ENCODE results near the gene MGAT3.
A peak's percentile ranks its signal among the peaks of the same experiment; 100 is the strongest.
"Not testable (repeated sequence)": the region's sequence is repeated elsewhere in the genome, so short reads cannot be mapped to it uniquely, and the experiment has no call there.

The MGAT3 gene

DNA sequence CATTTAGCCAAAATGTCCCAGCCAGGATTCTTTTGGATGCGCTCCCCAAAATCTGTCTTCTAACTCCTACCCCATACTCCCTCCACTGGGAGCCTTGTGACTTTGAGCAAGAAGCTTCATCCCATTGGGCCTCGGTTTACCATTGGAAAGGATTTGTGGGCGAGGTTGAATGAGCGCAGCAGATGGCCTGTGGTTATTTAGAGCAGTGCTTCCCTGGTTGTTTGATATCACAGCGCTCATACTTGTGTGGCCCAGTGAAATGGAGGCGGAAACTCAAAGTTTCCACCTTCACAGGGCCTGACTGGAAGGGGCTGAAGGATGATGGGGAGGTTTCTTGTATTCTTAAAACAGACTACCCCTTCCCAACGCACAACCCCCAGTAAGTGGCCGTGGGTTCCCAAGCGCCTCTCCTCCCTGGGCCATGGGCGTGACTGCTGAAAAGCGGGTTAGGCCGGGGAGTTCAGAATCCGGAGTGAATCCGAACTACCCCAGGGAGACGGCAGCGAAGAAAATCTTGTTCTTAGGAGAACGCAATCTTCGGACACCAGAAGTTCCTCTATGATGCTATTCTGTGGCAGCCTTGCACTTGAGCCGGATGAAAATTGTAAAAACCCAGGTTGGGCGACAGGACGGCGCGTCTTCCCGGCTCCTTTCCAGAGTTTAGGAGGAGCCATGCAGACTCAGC is 62.3 kb downstream of the MGAT3 start:
- DNase-seq, result peak in 1 of 2 experiments; percentile 17

DNA sequence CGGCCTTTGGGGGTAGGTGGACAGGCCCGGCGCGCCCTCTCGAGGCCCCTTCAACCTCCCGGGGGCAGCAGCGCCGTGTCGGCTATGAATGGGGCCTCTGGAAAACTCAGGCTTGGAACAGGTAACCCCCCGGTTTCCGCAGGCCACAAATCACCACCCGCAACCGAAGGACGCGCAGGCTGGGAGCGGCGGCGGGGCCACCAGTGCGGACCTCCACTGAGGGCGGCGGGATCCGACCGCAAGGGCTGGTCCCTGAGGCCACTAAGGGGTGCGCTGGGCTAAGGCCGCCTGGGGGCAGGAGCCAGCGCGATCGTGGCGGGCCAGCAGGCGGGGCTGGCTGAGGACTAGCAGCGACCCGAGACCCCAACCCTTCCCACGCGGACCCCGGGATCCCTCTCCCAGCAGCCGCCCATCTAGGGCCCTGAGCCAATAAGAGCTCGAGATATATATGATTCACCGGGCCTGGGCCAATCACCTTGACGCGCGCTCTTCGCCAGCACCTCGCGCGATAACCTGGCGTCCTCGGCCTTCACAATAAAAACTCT is 62.9 kb downstream of the MGAT3 start:
- peak; percentile 95 to 97 for DNase-seq

DNA sequence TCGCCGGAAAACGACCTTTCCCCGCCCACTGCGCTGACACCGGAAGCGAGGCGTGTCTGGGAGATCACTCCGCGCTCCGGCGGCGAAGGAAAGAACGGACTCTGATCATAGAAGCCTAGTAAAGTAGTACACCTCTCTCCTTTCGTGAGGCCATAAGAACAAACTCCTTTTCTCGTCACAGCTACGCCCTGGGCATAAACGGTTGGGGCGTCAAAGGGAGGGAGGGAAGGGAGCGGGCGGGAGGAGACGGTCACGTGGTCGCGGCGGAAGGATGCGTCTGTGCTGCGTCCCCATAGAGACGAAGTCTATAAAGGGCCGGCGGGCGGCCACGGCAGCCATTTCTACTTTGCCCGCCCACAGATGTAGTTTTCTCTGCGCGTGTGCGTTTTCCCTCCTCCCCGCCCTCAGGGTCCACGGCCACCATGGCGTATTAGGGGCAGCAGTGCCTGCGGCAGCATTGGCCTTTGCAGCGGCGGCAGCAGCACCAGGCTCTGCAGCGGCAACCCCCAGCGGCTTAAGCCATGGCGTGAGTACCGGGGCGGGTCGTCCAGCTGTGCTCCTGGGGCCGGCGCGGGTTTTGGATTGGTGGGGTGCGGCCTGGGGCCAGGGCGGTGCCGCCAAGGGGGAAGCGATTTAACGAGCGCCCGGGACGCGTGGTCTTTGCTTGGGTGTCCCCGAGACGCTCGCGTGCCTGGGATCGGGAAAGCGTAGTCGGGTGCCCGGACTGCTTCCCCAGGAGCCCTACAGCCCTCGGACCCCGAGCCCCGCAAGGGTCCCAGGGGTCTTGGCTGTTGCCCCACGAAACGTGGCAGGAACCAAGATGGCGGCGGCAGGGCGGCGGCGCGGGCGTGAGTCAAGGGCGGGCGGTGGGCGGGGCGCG is 63.7 kb downstream of the MGAT3 start, which contains the start of gene ATF4:
Gene ATF4 (plus strand): TSS at position 337 of the 880 bp plus-strand sequence. CDS start 884 bp downstream, outside the sequence.
- DNase-seq, result peak; percentile 76 to 88

DNA sequence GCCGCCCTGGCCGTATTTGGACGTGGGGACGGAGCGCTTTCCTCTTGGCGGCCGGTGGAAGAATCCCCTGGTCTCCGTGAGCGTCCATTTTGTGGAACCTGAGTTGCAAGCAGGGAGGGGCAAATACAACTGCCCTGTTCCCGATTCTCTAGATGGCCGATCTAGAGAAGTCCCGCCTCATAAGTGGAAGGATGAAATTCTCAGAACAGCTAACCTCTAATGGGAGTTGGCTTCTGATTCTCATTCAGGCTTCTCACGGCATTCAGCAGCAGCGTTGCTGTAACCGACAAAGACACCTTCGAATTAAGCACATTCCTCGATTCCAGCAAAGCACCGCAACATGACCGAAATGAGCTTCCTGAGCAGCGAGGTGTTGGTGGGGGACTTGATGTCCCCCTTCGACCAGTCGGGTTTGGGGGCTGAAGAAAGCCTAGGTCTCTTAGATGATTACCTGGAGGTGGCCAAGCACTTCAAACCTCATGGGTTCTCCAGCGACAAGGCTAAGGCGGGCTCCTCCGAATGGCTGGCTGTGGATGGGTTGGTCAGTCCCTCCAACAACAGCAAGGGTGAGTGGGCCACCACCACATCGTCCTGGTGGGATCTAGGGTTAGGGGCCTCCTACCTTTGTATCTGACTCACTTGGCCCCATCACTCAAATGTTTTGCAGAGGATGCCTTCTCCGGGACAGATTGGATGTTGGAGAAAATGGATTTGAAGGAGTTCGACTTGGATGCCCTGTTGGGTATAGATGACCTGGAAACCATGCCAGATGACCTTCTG is 64.5 kb downstream of the MGAT3 start:
- DNase-seq, result not testable (repeated sequence)

DNA sequence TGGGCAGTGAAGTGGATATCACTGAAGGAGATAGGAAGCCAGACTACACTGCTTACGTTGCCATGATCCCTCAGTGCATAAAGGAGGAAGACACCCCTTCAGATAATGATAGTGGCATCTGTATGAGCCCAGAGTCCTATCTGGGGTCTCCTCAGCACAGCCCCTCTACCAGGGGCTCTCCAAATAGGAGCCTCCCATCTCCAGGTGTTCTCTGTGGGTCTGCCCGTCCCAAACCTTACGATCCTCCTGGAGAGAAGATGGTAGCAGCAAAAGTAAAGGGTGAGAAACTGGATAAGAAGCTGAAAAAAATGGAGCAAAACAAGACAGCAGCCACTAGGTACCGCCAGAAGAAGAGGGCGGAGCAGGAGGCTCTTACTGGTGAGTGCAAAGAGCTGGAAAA is 65.3 kb downstream of the MGAT3 start:
- not testable (repeated sequence) for DNase-seq

DNA sequence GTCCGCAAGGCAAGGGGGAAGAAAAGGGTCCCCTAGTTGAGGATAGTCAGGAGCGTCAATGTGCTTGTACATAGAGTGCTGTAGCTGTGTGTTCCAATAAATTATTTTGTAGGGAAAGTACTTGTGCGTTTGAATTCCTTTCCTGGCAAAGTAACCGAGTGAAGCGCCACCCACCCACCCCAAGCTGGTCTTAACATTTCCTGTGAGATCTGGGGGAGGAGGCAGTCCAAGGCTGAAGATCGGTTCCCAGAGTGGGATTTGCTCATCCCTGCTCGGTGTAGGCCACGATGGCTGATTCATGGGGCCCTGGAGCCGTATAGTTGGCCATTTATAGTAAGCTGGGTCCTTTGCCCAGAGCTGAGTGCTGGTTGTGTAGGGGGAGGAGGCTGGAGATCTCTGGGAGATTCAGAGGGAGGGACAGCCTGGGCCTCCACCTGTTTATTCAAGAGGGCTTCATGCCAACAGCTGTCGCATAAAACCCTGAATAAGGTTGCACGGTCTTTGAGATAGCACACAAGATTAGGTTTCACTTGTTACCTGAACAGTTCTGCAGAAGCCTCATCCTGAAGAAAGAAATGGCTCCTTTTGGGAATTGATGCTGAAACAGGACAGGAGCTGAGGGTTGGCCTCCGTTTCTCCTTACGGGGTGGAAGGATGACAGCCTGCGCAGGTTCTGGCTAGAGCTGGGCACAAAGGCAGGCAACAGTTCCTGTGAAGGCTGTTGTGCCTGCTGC is 65.9 kb downstream of the MGAT3 start:
- DNase-seq, result peak; percentile 57 to 71

DNA sequence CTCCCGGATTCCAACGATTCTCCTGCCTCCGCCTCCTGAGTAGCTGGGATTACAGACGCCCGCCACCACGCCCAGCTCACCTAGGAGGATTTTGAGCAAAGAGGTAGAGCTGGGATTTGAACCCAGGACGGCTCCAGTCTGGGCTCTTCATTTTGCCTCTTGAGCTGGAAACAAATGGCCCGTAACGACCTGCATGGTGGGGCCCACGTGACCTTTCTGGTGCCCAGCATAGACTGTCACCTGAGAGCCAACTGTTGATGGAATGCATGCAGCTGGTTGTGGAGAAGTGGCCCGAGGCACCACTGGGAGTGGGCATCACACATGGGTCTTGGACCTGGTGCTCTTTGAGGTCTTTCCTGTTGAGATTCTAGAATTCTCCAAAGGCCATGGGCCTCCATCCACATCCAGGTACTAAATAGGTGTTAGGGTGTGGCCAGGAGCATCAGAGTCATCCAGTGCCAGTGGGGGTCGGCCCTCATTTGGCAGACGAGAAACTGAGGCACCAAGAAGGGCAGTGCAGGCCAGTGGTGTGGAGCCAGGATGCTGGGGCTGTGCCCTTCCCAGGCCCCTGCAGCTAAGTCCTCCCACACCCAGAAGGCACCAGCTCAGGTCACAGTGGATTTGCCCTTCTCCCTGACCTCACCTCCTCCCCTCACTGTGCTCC is 67.4 kb downstream of the MGAT3 start:
- DNase-seq, result no peak

DNA sequence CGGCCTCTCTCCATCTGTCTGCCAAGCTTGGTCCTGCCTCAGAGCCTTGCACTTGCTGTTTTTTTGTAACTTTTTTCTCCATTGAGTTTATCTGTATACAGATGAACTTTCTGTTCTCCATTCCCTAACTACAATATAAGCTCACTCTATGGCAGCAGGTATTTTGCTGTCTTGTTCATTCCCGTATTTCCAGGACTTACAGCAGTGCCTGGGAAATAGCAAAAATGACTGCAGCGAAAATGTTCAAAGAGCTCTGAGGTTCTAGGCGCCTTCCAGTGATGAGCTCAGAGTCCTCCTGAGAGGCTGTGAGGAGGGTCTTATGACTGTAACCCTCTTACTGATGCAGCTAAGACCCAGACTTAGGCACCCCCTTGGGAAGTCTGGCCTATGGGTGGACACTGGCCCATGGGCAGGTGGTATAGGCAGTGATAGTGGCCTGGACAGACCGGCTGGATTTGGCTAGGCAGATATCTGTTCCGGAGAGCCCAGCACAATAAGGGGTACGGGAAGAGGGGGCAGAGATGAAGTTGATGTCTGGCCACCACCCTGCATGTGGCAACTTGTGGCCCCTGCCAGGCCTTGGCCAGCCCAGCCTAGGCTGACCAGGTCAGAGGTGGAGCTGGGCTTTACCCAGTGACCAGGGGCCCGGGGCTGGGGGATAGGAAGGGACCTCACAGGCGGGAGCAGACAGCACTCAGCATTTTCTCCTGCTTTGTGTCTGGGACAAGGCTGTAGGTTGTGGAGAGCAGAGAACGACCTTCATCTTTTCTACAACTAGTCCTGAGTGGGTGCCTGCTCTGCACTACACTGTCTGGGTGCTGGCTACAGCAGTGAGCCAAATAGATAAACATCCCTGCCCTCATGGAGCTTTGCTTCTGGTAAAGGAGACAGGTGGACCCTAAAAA is 68.2 kb downstream of the MGAT3 start:
- DNase-seq, result no peak

DNA sequence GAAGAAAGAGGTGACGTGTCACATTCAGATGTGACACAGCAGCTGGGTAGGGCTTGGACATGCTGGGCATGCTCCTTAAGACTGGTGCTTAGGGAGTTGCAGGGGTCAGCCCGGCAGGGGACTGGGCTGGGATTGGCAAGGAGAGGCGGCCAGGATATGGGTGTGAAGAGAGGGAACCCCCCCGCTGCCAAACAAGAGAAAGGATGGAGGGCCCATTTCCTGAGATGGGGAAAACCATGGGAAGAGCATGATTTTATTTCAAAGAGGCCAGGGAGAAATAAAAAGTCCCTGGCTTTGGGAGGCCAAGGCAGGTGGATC is 68.8 kb downstream of the MGAT3 start:
- DNase-seq, result no peak

DNA sequence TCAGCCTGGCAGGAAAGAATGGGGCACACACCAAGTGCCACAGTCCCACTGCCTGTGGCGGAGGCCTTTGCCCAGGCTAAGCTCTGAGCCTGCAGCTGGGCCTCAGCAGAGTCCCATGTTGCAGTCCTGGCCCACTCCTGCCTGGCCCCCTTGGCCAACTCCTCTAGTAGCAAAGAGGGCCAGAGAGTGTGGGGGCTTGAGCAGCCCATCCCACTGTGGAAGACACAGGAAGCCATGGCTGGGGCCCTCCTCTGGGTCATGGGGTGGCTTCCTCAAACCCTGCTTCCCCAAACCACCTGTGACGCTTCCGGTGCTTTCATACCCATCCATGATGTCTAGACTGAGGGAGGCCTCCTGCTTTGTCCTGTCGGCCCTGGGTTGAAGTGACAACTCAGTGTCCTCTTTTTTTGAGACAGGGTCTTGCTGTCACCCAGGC is 69.9 kb downstream of the MGAT3 start:
- DNase-seq, result no peak

DNA sequence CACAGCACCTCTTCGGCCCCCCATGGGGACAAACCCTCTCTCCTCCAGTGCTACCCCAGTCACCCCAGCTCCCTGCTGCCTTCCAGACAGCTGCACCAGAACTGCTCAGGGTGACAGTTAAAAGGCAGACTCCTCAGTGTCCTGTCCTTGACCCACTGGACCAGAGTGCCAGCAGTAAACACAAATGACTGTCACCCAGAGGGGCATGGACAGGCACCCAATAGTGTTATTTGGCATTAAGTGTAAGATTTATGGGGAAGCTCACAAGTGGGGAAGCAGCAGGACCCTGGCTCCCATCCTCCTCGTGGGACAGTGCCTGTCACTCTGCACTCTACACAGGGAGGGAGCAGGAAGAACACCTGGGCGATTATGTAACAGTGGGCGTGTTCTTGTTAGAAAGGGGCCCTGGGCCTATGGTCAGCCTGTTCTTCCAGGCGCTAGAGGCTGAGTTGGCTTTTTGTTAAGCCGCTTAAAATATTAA is 70.7 kb downstream of the MGAT3 start:
- peak in 1 of 2 experiments; percentile 38 for DNase-seq

DNA sequence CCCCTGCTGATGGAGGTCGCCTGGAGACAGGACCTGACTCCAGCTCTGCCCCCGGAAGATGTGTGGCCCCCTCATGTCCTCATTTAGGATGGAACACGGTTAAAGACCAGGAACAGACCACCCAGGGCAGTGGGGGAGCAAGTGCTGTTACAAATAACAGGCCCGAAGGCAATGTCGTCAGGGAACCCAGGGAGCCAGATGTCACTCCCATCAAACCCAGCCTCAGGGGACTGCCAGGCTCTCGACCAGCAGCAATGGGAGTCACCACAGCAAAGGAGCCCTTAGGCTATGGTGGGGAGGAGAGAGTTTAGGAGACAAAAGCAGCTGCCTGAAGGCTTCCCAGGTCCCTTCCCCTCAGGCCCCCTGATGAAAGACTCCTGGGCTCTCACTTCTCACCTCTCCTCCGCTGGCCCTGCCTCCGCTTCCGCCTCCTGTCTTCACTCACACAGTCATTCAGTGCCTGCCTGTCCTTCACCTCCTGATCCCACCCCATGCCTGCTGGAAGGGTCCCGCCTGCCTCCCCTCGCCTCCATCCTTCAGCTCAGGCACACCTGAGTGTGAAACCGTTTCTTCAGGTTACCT is 71.4 kb downstream of the MGAT3 start:
- DNase-seq, result peak; percentile 37 to 67

DNA sequence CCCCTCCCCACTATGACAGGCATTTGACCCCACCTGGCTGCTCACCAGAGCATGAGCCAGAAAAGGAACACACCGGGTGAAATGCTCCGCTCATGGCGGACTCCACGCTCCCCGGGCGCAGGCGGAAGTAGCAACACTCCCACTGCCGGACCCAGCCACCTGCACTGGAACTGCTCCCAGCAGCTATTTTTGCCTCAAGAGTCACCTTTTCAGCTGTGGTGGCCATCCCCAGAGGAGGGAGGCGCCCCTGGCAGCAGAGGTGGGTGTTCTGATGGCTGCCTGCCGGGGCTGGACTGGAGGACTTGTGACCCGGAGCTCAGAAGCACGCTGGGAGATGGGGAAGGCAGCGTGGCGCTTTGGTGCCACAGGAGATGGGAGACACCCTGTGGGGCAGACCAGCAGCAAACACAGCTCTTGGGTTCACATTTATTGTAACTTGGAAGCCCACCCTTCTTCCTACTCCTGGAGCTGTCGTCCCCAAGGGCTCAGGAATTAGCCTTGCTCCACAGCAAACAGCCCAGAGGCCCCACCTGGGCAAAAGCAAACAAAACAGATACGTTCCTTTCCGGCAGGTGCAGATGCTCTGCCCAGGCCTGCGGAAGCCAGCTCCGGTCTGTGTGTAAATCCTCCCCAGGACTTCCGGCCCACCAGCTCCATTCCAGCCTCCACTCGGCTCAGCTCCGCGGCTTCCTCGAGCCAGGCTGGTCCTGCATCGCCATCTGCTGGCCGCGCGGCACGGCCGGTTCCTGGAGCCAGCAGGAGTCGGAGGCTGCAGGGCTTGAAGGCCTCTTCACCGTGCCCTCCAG is 72.1 kb downstream of the MGAT3 start:
- DNase-seq, result peak; percentile 91 to 96

DNA sequence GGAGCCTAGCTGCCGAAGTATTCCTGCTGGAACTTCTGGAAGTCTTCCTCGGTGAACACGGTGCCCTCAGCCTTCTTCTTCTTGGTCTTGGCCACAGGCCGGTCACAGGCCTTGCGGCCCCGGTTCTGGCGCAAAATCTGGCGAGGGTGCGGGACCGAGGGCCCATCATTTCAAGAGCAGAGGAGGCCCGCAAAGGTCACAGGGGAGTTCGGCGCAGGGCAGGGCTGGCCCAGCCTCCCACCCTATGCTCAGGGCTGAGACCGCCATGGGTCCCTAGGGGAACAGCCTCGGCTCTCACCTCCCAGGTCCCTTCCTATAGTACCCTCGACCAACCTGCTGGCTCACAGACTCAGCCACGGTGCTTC is 72.7 kb downstream of the MGAT3 start:
- DNase-seq, result no peak

DNA sequence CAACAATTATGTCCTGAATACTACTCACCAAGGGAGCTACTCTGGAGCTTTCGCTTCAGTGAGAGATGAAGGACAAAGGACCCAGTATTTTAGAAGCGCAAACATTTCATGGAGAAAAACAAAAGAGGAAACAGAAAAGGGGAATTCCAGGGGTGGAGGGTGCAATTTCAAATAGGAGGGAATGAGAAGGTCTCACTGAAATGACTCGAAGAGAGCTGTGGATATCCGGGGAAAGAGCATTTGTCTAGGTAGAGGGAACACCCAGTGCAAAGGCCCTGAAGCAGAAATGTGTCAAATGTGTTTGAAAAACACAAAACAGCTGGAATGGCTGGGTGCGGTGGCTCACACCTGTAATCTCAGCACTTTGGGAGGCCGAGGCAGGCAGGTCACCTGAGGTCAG is 73.3 kb downstream of the MGAT3 start:
- no peak for DNase-seq

DNA sequence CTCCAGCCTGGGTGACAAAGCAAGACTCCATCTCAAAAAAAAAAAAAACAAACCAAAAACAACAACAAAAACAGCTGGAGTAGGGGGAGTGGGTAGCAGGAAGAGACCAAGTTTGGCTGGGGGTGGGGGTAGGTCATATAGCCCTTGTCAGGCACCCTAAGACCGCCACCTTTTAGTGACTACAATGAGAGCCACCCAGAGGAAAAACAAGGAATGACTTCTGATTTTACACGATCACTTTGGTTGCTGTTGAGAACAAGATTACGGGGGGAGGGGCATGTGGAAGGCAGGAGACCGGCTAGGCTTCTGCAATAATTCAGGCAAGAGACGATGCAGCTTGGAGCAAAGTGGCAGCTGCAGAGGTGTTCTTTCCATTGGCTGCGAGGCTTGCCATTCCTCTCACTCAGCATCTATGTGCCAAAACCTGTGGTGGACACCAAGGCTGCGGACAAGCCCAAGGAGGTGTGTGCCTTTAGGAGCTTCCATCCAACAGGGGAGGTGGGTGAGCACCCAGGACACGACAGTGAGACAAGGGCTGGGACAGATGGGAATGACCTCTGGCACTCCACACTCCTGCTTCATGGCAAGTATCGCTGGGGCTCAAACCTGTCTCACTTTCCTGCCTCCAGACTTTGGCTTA is 74.0 kb downstream of the MGAT3 start:
- DNase-seq, result no peak

DNA sequence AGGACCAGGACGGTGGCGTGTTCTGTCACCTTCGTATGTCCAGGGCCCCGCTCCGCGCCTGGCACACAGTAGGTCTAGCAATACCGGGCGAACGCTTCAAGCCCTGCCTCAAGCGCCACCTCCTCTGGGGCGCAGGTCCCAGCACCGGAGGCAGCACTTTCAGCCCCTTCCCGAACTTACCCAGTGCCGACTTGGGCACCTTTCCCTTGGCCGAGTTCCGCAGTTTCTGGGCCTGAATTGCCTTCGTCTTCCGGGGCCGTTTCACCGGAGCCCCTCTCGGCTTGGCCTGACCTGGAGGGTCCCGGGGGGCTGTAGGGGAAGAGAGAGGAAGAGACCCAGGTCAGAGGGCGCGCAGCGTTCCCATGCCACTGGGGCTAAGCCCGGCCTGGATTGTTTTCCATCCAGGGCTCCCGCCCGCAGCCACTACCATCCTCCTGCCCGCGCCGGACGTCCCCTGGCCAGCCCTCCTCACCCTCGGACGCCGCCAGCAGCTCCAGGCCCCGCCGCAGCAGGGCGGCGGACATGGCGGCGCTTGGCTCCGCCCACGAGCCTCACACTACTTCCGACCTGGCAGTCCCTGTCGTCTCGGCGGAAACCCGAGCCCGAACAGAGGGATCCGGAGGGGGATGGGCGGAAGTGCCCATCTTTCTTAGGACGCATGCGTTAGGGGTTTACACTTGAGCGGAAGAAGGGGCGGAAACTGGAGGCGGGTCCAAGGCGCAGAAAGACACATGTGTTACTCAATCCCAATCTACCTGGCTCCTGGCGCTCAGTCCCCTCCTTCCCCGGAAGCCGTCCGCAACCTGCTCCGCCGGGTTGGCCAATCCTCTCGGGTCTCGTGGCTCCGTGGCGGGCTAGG is 75.6 kb downstream of the MGAT3 start, which contains the start of gene RPS19BP1:
Gene RPS19BP1 (minus strand): TSS at position 534 of the 859 bp plus-strand sequence. CDS start 10 bp downstream, at position 524.
- DNase-seq, result peak; percentile 97 to 99

DNA sequence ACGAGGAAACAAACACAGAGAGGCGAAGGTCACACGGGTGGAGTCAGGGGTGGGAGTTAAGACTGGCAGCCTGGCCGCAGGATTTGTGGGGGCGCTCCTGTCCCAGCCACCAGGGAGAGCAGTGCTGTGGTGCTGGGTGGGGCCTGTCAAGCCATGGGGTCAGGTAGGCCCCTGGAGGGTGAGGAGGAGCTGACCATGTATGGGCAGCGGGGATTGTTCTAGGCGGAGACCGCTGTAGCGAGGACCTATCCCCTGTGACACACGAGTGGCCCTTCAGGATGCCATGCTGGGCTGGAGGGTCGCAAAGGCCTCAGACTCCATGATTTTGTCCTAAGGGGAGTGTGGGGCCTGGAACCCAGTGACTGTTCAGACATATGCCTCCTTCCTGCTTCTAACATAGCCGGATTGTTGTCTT is 77.3 kb downstream of the MGAT3 start:
- DNase-seq, result no peak
